ENCODE results near the gene TAOK3.

TAOK3 gene

DNA sequence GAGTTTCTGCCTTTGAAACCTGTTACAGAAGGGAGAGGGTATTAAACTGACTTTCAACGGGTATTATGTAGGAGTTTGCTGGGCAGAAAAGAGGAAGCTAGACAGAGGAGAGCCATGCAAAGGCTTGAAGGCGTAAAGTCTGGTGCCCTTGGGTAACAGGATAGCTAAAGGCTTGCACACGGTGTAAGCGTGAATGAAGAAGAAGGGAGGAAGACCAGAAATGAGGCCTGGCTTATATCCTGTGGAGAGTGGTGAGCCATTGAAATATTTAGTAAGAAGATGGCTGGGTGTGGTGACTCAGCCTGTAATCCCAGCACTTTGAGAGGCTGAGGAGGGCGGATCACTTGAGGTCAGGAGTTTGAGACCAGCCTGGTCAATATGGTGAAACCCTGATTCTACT lies 26.2 kb upstream of the TAOK3 start:
- H3K9ac ChIP-seq (ENCODE audit: insufficient read length) = no peak overlapping the region
- peaks cover 35% of the 10 kb centered on the region for H3K36me3 ChIP-seq (ENCODE audit: insufficient read depth, low read length)
- DNase-seq (ENCODE audit: low read depth, low spot score) = no peak
- no peak for TF ChIP-seq EZH2 (IDR thresholded peaks at IDR 0.05)
- no peak for TF ChIP-seq POLR2AphosphoS5 (IDR thresholded peaks at IDR 0.05; ENCODE audit: borderline replicate concordance, low read depth, low read length)
- no peak for TF ChIP-seq FOXP2 (optimal IDR thresholded peaks at IDR 0.05; ENCODE audit: control extremely low read depth, extremely low read length, insufficient read depth)
- H3K4me3 ChIP-seq = no peak overlapping the region
- no peaks in the 10 kb centered on the region for H3K9me3 ChIP-seq (ENCODE audit: low read depth, low read length)
- no peak overlapping the region for H3K27ac ChIP-seq

- Histone ChIP-seq H3K9me3 (ENCODE audit: low read depth, low read length) (no peaks in the 10 kb centered on the region), H3K36me3 (ENCODE audit: insufficient read depth, low read length) (peaks cover 35% of the 10 kb centered on the region), H3K4me3 (no peak overlapping the region), H3K27ac (no peak overlapping the region), H3K9ac (ENCODE audit: insufficient read length) (no peak overlapping the region)
- DNase-seq (ENCODE audit: low read depth, low spot score) = no peak
- TF ChIP-seq EZH2 (IDR thresholded peaks at IDR 0.05) (no peak), POLR2AphosphoS5 (IDR thresholded peaks at IDR 0.05; ENCODE audit: borderline replicate concordance, low read depth, low read length) (no peak), FOXP2 (optimal IDR thresholded peaks at IDR 0.05; ENCODE audit: control extremely low read depth, extremely low read length, insufficient read depth) (no peak)
These were observed 25.8 kb upstream of the TAOK3 start for GRCh38 chr12:118398524-118398923.

GRCh38 chr12:118397708-118398440 lies 25.2 kb upstream of the TAOK3 start:
- no peak for DNase-seq (ENCODE audit: low read depth, low spot score)
- Histone ChIP-seq H3K36me3 (ENCODE audit: insufficient read depth, low read length) (peaks cover 36% of the 10 kb centered on the region), H3K27ac (no peak overlapping the region), H3K4me3 (no peak overlapping the region), H3K9ac (ENCODE audit: insufficient read length) (no peak overlapping the region), H3K9me3 (ENCODE audit: low read depth, low read length) (no peaks in the 10 kb centered on the region)
- no peak for TF ChIP-seq POLR2AphosphoS5 (IDR thresholded peaks at IDR 0.05; ENCODE audit: borderline replicate concordance, low read depth, low read length)
- no peak for TF ChIP-seq FOXP2 (optimal IDR thresholded peaks at IDR 0.05; ENCODE audit: control extremely low read depth, extremely low read length, insufficient read depth)
- no peak for TF ChIP-seq EZH2 (IDR thresholded peaks at IDR 0.05)

DNA sequence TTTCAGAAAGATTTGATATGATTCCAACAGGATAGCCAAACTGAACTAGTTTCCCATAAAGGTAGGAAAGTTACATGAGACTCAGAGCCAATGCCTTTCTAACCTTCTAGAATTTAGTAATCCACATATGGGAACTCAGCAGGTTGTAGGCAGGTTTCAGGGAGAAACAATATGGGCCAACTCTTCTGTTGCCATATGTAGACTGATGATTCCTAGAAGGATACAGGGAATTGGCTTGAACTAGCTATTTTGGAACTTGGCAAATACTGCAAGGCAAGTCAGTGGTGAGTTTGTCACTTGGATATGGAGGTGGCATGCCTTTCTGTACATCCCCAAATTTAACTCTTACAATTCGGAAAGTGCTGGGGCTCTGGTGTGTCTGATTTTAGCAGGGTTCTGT lies 19.1 kb upstream of the TAOK3 start:
- peaks cover 51% of the 10 kb centered on the region for H3K36me3 ChIP-seq (ENCODE audit: insufficient read depth, low read length)

GRCh38 chr12:118391424-118391823 lies 18.7 kb upstream of the TAOK3 start:
- Histone ChIP-seq H3K36me3 (ENCODE audit: insufficient read depth, low read length) (peaks cover 56% of the 10 kb centered on the region), H3K9me3 (ENCODE audit: low read depth, low read length) (no peaks in the 10 kb centered on the region), H3K4me3 (no peak overlapping the region), H3K9ac (ENCODE audit: insufficient read length) (no peak overlapping the region), H3K27ac (no peak overlapping the region)
- DNase-seq (ENCODE audit: low read depth, low spot score) = no peak
- TF ChIP-seq EZH2 (IDR thresholded peaks at IDR 0.05) = no peak
- no peak for TF ChIP-seq FOXP2 (optimal IDR thresholded peaks at IDR 0.05; ENCODE audit: control extremely low read depth, extremely low read length, insufficient read depth)
- no peak for TF ChIP-seq POLR2AphosphoS5 (IDR thresholded peaks at IDR 0.05; ENCODE audit: borderline replicate concordance, low read depth, low read length)

More for the DNA sequence above, 19.1 kb upstream of the TAOK3 start:
- no peak for DNase-seq (ENCODE audit: low read depth, low spot score)
- Histone ChIP-seq H3K27ac (no peak overlapping the region), H3K9me3 (ENCODE audit: low read depth, low read length) (no peaks in the 10 kb centered on the region), H3K9ac (ENCODE audit: insufficient read length) (no peak overlapping the region), H3K4me3 (no peak overlapping the region)
- no peak for TF ChIP-seq FOXP2 (optimal IDR thresholded peaks at IDR 0.05; ENCODE audit: control extremely low read depth, extremely low read length, insufficient read depth)
- no peak for TF ChIP-seq POLR2AphosphoS5 (IDR thresholded peaks at IDR 0.05; ENCODE audit: borderline replicate concordance, low read depth, low read length)
- no peak for TF ChIP-seq EZH2 (IDR thresholded peaks at IDR 0.05)

GRCh38 chr12:118377884-118378470 lies 5.3 kb upstream of the TAOK3 start:
- Histone ChIP-seq H3K9me3 (ENCODE audit: low read depth, low read length) (no peaks in the 10 kb centered on the region), H3K4me3 (peak overlapping the region; percentile 77), H3K27ac (no peak overlapping the region; the same call in 1 of the 2 replicates), H3K36me3 (ENCODE audit: insufficient read depth, low read length) (peaks cover 29% of the 10 kb centered on the region), H3K9ac (ENCODE audit: insufficient read length) (peak overlapping the region; percentile 87)
- no peak for TF ChIP-seq POLR2AphosphoS5 (IDR thresholded peaks at IDR 0.05; ENCODE audit: borderline replicate concordance, low read depth, low read length)
- TF ChIP-seq EZH2 (IDR thresholded peaks at IDR 0.05) = no peak
- TF ChIP-seq FOXP2 (optimal IDR thresholded peaks at IDR 0.05; ENCODE audit: control extremely low read depth, extremely low read length, insufficient read depth) = no peak
- DNase-seq (ENCODE audit: low read depth, low spot score) = peak; percentile 50

DNA sequence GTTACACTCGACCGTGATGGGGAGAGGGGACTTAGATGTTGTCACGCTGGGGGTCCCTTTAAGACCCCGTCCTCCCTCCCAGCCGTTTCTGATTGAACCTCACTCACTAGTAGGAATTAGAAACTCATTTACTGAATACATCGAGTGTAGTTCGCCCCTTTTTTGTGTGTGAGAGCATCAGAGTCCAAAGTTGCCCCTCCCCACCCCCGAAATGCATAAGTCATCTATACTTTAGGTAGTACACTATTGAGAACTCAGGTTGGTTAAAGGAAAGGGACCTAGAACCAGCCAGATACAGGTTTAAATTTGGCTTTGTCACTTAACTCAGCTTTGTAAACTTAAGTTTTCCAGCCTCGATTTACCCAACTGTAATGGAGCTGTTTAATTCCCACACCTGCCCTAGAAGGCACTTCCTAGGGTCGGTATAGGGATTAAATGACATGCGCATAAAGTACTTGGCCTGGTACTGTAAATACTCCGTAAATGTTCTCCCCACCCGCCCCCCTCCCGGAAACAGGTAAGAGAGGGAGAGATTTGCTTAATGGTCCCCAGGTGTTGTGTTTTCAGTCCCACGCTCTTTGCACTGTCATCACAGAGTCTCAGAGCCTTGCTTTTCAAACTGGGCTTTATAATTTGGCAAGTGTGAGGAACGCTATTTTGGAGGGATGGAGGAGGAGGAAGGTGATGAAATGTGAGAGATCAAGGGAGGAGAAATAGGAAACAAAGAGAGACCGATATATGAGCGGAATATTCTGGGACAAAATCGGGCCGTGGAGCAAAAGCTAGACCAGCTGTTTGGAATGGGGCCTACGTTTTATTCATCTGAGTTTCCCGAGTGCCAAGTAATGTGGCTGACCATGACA lies 4.5 kb upstream of the TAOK3 start:
- Histone ChIP-seq H3K4me3 (peak overlapping the region; percentile 77), H3K9ac (ENCODE audit: insufficient read length) (peak overlapping the region; percentile 87), H3K36me3 (ENCODE audit: insufficient read depth, low read length) (peaks cover 26% of the 10 kb centered on the region; the same call in 1 of the 2 replicates), H3K9me3 (ENCODE audit: low read depth, low read length) (no peaks in the 10 kb centered on the region), H3K27ac (no peak overlapping the region; the same call in 1 of the 2 replicates)
- no peak for DNase-seq (ENCODE audit: low read depth, low spot score)
- TF ChIP-seq FOXP2 (optimal IDR thresholded peaks at IDR 0.05; ENCODE audit: control extremely low read depth, extremely low read length, insufficient read depth) = no peak
- no peak for TF ChIP-seq POLR2AphosphoS5 (IDR thresholded peaks at IDR 0.05; ENCODE audit: borderline replicate concordance, low read depth, low read length)
- no peak for TF ChIP-seq EZH2 (IDR thresholded peaks at IDR 0.05)
